HL-60 (cell line): ENCODE measurements around the gene SUPT6H.

Experiments used
- DNase-seq, 2 experiments: peaks; one replicate each; pipeline ENCODE4 v3.0.0-alpha.2; 2010 to 2020; ENCODE audit warnings: low read depth in 1 of 2, low spot score in 1 of 2
- H3K27ac ChIP-seq: fragments of 250-450 bp; sonication (Bioruptor Pico); replicated peaks from 2 replicates; pipeline ENCODE4 v1.5.1; 2020; ENCODE audit warnings: mild to moderate bottlenecking, moderate library complexity
- H3K27me3 ChIP-seq: fragments of 250-450 bp; sonication (Bioruptor Pico); 2 replicates; pipeline ENCODE4 v1.5.1; 2021; ENCODE audit warnings: mild to moderate bottlenecking, moderate library complexity; ENCODE audit not compliant: insufficient read depth, poor library complexity, severe bottlenecking
- H3K4me3 ChIP-seq: replicated peaks from 2 replicates; pipeline ENCODE4 v1.5.1; 2011; ENCODE audit warnings: mild to moderate bottlenecking, control low read depth, low read length; ENCODE audit not compliant: insufficient read depth
- CTCF ChIP-seq: IDR thresholded peaks from one replicate; pipeline ENCODE4 v1.5.1; 2011; ENCODE audit warnings: low read length, control low read depth, inconsistent platforms; ENCODE audit not compliant: insufficient read depth
- GABPA ChIP-seq: IDR thresholded peaks from 2 replicates; pipeline ENCODE4 v1.6.1; 2012; ENCODE audit warnings: low read depth
- POLR2AphosphoS5 ChIP-seq: IDR thresholded peaks from 2 replicates; pipeline ENCODE4 v1.6.1; 2012; ENCODE audit warnings: low read depth
- SPI1 ChIP-seq: IDR thresholded peaks from 2 replicates; pipeline ENCODE4 v1.6.1; 2012; ENCODE audit warnings: low read depth, mild to moderate bottlenecking, borderline replicate concordance
- TF ChIP-seq, protein P1 (sequence below): IDR thresholded peaks from 2 replicates; pipeline ENCODE4 v1.6.1; 2012; ENCODE audit warnings: low read depth; ENCODE audit not compliant: insufficient replicate concordance

Gene SUPT6H

GRCh38 chr17:28644787-28645575 is 17.0 kb upstream of the SUPT6H start, which contains the start of gene BLTP2:
TSS of gene BLTP2 (minus strand) at chr17:28645158. CDS start at chr17:28645056, 102 bp downstream.
- H3K27ac ChIP-seq: peak within 1 kb of the TSS; percentile 76
- peak; percentile 65 for TF ChIP-seq GABPA
- TF ChIP-seq SPI1: no peak; the same call in 1 of the 2 replicates
- no peaks in the 10 kb centered on the region for H3K27me3 ChIP-seq
- DNase-seq: peak; percentile 93 to 97
- peak within 1 kb of the TSS; percentile 74 for H3K4me3 ChIP-seq

DNA sequence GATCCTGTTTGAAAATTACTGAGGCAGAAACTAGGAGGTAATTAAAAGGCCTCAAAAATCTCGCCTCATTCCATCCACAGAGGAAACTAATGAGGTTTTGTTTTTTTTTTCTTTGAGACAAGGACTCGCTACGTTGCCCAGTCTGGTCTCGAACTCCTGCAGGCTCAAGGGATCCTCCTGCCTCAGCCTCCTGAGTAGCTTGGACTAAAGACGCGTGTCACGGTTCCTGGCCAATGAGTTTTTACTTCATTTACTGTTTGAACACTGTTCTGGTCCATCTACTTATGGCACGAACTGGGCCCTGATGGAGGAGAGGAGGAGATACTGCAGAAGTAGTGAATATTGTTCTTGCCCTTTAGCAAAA is 16.4 kb upstream of the SUPT6H start:
- Histone ChIP-seq H3K27me3 (no peaks in the 10 kb centered on the region), H3K27ac (peak overlapping the region; percentile 76), H3K4me3 (peak overlapping the region; percentile 74)
- DNase-seq: peak in 1 of 2 experiments; percentile 16
- TF ChIP-seq, protein P1, sequence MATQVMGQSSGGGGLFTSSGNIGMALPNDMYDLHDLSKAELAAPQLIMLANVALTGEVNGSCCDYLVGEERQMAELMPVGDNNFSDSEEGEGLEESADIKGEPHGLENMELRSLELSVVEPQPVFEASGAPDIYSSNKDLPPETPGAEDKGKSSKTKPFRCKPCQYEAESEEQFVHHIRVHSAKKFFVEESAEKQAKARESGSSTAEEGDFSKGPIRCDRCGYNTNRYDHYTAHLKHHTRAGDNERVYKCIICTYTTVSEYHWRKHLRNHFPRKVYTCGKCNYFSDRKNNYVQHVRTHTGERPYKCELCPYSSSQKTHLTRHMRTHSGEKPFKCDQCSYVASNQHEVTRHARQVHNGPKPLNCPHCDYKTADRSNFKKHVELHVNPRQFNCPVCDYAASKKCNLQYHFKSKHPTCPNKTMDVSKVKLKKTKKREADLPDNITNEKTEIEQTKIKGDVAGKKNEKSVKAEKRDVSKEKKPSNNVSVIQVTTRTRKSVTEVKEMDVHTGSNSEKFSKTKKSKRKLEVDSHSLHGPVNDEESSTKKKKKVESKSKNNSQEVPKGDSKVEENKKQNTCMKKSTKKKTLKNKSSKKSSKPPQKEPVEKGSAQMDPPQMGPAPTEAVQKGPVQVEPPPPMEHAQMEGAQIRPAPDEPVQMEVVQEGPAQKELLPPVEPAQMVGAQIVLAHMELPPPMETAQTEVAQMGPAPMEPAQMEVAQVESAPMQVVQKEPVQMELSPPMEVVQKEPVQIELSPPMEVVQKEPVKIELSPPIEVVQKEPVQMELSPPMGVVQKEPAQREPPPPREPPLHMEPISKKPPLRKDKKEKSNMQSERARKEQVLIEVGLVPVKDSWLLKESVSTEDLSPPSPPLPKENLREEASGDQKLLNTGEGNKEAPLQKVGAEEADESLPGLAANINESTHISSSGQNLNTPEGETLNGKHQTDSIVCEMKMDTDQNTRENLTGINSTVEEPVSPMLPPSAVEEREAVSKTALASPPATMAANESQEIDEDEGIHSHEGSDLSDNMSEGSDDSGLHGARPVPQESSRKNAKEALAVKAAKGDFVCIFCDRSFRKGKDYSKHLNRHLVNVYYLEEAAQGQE: no peak
- TF ChIP-seq POLR2AphosphoS5 (no peak), CTCF (no peak), SPI1 (no peak), GABPA (no peak)

DNA sequence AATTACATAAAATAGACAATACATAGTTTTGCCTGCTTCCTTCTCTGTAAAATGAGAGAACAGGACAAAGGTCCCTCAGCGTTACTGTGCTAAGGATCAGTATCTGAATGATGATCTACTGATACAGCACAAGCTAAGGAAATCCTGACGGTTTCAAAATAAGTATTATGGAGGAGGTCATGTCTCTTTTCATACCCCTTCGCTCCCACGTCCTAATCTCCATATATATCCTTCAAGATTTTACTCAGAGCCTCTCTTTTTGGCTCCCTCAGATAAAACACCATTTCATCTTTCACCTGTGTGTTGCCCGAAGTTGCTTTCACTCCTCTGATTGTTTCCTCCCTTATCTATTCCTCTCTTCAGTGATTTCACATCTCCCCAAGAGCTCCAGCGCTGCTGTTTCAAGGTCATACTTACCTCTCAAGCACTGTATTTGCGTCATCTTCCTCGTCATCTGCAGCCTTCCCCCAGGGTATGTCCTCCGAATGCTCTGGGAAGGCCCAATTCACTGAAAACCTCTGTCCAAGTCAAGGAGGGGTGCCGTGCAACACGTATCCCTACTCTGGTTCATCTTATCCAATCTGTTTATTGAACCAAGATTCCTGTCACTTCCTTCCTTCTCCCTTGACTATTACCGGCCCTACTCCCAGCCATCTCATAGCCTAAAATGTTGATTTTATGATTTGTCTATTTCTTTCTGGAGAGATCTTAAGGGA is 15.8 kb upstream of the SUPT6H start:
- Histone ChIP-seq H3K27me3 (no peaks in the 10 kb centered on the region), H3K27ac (peak overlapping the region; percentile 76), H3K4me3 (no peak overlapping the region)
- peak in 1 of 2 experiments; percentile 9 for DNase-seq
- TF ChIP-seq CTCF: no peak
- TF ChIP-seq GABPA: no peak

DNA sequence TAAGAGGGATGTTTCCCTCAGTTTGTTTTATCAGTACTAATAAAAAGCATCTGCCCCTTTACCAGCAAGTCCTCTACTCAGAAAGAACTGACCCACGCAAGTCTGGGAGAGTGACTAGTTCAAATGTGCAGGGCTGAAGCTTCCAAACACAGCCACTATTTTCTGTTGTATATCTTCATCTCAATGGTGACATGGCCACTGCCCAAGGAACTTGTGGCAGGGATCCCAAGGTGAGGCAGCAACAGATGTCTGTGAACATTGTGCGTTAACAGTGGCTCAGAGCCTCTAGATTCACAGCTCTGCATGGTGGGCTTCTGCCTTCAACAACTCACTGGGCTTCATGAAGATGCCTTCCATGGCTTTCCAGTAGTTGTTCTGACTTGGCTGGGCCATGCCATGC is 13.3 kb upstream of the SUPT6H start:
- Histone ChIP-seq H3K4me3 (no peak overlapping the region), H3K27me3 (no peaks in the 10 kb centered on the region), H3K27ac (no peak overlapping the region)
- no peak for DNase-seq
- TF ChIP-seq, protein P1: no peak
- TF ChIP-seq POLR2AphosphoS5 (no peak), CTCF (no peak), SPI1 (no peak), GABPA (no peak)
